H1 (cell line): ENCODE results near the gene SNX17. TPM values are rescaled to one million over a fixed set of nuclear protein-coding genes. Genes with fewer than 3 reads are reported as not detected.

Experiments
- CTCF ChIA-PET: fragments of 300-600 bp; sonication (Branson Sonifier 250); formaldehyde crosslinking; loops from one replicate; lab custom pipeline; 2021; ENCODE audit not compliant: partially characterized antibody; lab: Charles Lee
- POLR2A ChIA-PET: fragments of 300-600 bp; sonication (Branson Sonifier 250); formaldehyde crosslinking; loops from one replicate; lab custom pipeline; 2021; ENCODE audit warnings: inconsistent platforms; ENCODE audit not compliant: partially characterized antibody; lab: Charles Lee
- DNase-seq, 2 experiments: peaks; one replicate each; pipeline versions ENCODE4 v3.0.0 to v3.0.0-alpha.2; 2010 to 2022; ENCODE audit warnings: low spot score in 2 of 2, low read depth in 1 of 2, mixed read lengths in 1 of 2
- FAIRE-seq: peaks from 2 replicates; lab custom pipeline; 2011; peaks lifted over from hg19 to GRCh38; lab: Jason Lieb, UNC
- H2AFZ ChIP-seq: 2 replicates; pipeline ENCODE4 v1.8.1; 2012; ENCODE audit warnings: low read length, inconsistent platforms
- H2AK5ac ChIP-seq: 2 replicates; pipeline ENCODE4 v1.6.1; 2013; ENCODE audit warnings: low read depth, low read length
- H2BK120ac ChIP-seq: replicated peaks from 2 replicates; pipeline ENCODE3; 2013; ENCODE audit warnings: low read depth, low read length, inconsistent platforms
- H2BK12ac ChIP-seq: 2 replicates; pipeline ENCODE4 v1.6.1; 2013; ENCODE audit warnings: low read depth, low read length
- H2BK15ac ChIP-seq: 2 replicates; pipeline ENCODE4 v1.6.1; 2013; ENCODE audit warnings: low read length
- H2BK20ac ChIP-seq: 2 replicates; pipeline ENCODE4 v1.6.1; 2013; ENCODE audit warnings: low read length
- H2BK5ac ChIP-seq: 2 replicates; pipeline ENCODE4 v1.6.1; 2013; ENCODE audit warnings: low read depth, low read length
- H3K14ac ChIP-seq: 2 replicates; pipeline ENCODE4 v1.6.1; 2013; ENCODE audit warnings: inconsistent platforms; ENCODE audit not compliant: insufficient read length
- H3K18ac ChIP-seq: 2 replicates; pipeline ENCODE4 v1.6.1; 2013; ENCODE audit warnings: low read length; ENCODE audit errors: extremely low read depth
- H3K23ac ChIP-seq: 2 replicates; pipeline ENCODE4 v1.6.1; 2013; ENCODE audit warnings: inconsistent platforms; ENCODE audit not compliant: insufficient read length
- H3K23me2 ChIP-seq: 2 replicates; pipeline ENCODE4 v1.6.1; 2013; ENCODE audit warnings: low read depth, low read length
- H3K27ac ChIP-seq: 2 replicates; pipeline ENCODE4 v1.6.1; 2011; ENCODE audit warnings: low read depth, low read length, inconsistent platforms
- H3K27me3 ChIP-seq, 4 experiments: replicated peaks in 1 of 4; 1 replicate in 1 of 4; 2 replicates in 3 of 4; pipeline versions ENCODE4 v1.6.1 to v1.8.1; 2011 to 2013; ENCODE audit warnings: low read length in 3 of 4, mild to moderate bottlenecking in 3 of 4, inconsistent platforms in 2 of 4, mixed read lengths in 2 of 4, moderate library complexity in 1 of 4; ENCODE audit not compliant: control insufficient read depth in 3 of 4, insufficient read depth in 3 of 4; ENCODE audit errors: extremely low read depth in 1 of 4
- H3K36me3 ChIP-seq, 4 experiments: 2 replicates each; pipeline versions ENCODE4 v1.6.1 to v1.8.1; 2011 to 2013; ENCODE audit warnings: mild to moderate bottlenecking in 4 of 4, low read length in 3 of 4, moderate library complexity in 2 of 4, control low read depth in 1 of 4, inconsistent platforms in 1 of 4; ENCODE audit not compliant: insufficient read depth in 4 of 4, control insufficient read depth in 2 of 4
- H3K4ac ChIP-seq: replicated peaks from 2 replicates; pipeline ENCODE3; 2013; ENCODE audit warnings: low read length, low read depth, mixed read lengths, inconsistent platforms; ENCODE audit not compliant: insufficient read length
- H3K4me1 ChIP-seq, 4 experiments: replicated peaks in 1 of 4; 1 replicate in 1 of 4; 2 replicates in 3 of 4; pipeline versions ENCODE4 v1.6.1 to v1.8.1; 2011 to 2013; ENCODE audit warnings: low read length in 3 of 4, inconsistent platforms in 2 of 4, mixed read lengths in 1 of 4; ENCODE audit not compliant: insufficient read depth in 4 of 4, control insufficient read depth in 3 of 4
- H3K4me2 ChIP-seq, 2 experiments: 2 replicates each; pipeline versions ENCODE4 v1.6.1 to v1.8.1; 2011 to 2013; ENCODE audit warnings: low read depth in 2 of 2, low read length in 2 of 2, control low read depth in 1 of 2, inconsistent platforms in 1 of 2, mild to moderate bottlenecking in 1 of 2; ENCODE audit not compliant: insufficient read depth in 1 of 2
- H3K4me3 ChIP-seq, 4 experiments: fragments of 200-600, 300-600 bp in 1 of 4; sonication (generic), shearing (Covaris generic), sonication (Bioruptor Twin) in 1 of 4; 2 replicates each; pipeline versions ENCODE4 v1.5.1 to v1.8.1; 2011 to 2016; ENCODE audit warnings: low read length in 4 of 4, low read depth in 3 of 4, control low read depth in 2 of 4, inconsistent platforms in 2 of 4, mild to moderate bottlenecking in 2 of 4, mixed read lengths in 1 of 4, moderate library complexity in 1 of 4; ENCODE audit not compliant: insufficient read depth in 2 of 4; ENCODE audit errors: extremely low read depth in 1 of 4
- H3K56ac ChIP-seq: replicated peaks from 2 replicates; pipeline ENCODE3; 2013; ENCODE audit warnings: low read depth, mild to moderate bottlenecking, mixed read lengths, low read length, inconsistent platforms; ENCODE audit not compliant: insufficient read length
- H3K79me1 ChIP-seq: 2 replicates; pipeline ENCODE4 v1.6.1; 2013; ENCODE audit warnings: low read depth, low read length, control low read depth
- H3K79me2 ChIP-seq, 2 experiments: 2 replicates each; pipeline versions ENCODE4 v1.6.1 to v1.8.1; 2012 to 2013; ENCODE audit warnings: low read length in 2 of 2, mild to moderate bottlenecking in 2 of 2, inconsistent platforms in 1 of 2; ENCODE audit not compliant: insufficient read depth in 2 of 2, control insufficient read depth in 1 of 2
- H3K9ac ChIP-seq, 4 experiments: replicated peaks in 1 of 4; 1 replicate in 1 of 4; 2 replicates in 3 of 4; pipeline versions ENCODE4 v1.6.1 to v1.8.1; 2011 to 2013; ENCODE audit warnings: low read depth in 3 of 4, low read length in 3 of 4, control low read depth in 2 of 4, mild to moderate bottlenecking in 2 of 4, moderate library complexity in 2 of 4, inconsistent platforms in 1 of 4; ENCODE audit errors: extremely low read depth in 1 of 4
- H3K9me3 ChIP-seq, 2 experiments: 2 replicates each; pipeline versions ENCODE4 v1.6.1 to v1.8.1; 2012 to 2013; ENCODE audit warnings: mild to moderate bottlenecking in 2 of 2, moderate library complexity in 2 of 2, control low read depth in 1 of 2, inconsistent platforms in 1 of 2, low read depth in 1 of 2, low read length in 1 of 2, mixed read lengths in 1 of 2; ENCODE audit not compliant: insufficient read depth in 2 of 2
- H4K20me1 ChIP-seq, 2 experiments: replicated peaks in 1 of 2; 2 replicates each; pipeline versions ENCODE3 to v1.8.1; 2011 to 2013; ENCODE audit warnings: inconsistent platforms in 2 of 2, low read length in 2 of 2, mild to moderate bottlenecking in 1 of 2; ENCODE audit not compliant: insufficient read depth in 2 of 2, control insufficient read depth in 1 of 2
- H4K5ac ChIP-seq: 2 replicates; pipeline ENCODE4 v1.6.1; 2013; ENCODE audit warnings: low read length, low read depth, mixed read lengths, inconsistent platforms; ENCODE audit not compliant: insufficient read length
- H4K8ac ChIP-seq: 2 replicates; pipeline ENCODE4 v1.8.0; 2013; ENCODE audit warnings: mild to moderate bottlenecking, moderate library complexity, low read length, inconsistent platforms; ENCODE audit not compliant: insufficient read depth; ENCODE audit errors: extremely low read depth
- H4K91ac ChIP-seq: replicated peaks from 2 replicates; pipeline ENCODE3; 2013; ENCODE audit warnings: low read length, mixed read lengths, inconsistent platforms; ENCODE audit not compliant: insufficient read length
- BACH1 ChIP-seq: IDR thresholded peaks from 2 replicates; pipeline ENCODE4 v1.6.1; 2012; ENCODE audit warnings: low read length, improper control_type of control experiment
- CBX5 ChIP-seq: fragments of 300-800, 300-1000 bp; sonication (generic); IDR thresholded peaks from 2 replicates; pipeline ENCODE4 v1.7.1; 2016; ENCODE audit warnings: antibody characterized with exemption, low read length, low read depth
- HDAC6 ChIP-seq: IDR thresholded peaks from one replicate; pipeline ENCODE4 v1.7.1; 2012; ENCODE audit warnings: low read depth, mild to moderate bottlenecking, inconsistent platforms, low read length, moderate library complexity
- PHF8 ChIP-seq: fragments of 200-600 bp; sonication (generic); conservative IDR thresholded peaks from 2 replicates; pipeline ENCODE4 v1.7.1; 2012; ENCODE audit warnings: low read depth, mild to moderate bottlenecking, inconsistent platforms, low read length, moderate library complexity
- RAD21 ChIP-seq, 2 experiments: IDR thresholded peaks in 1 of 2; conservative IDR thresholded peaks in 1 of 2; 2 replicates each; pipeline ENCODE4 v1.6.1; 2011; ENCODE audit warnings: low read depth in 2 of 2, low read length in 2 of 2, improper control_type of control experiment in 1 of 2, inconsistent platforms in 1 of 2, mild to moderate bottlenecking in 1 of 2, moderate library complexity in 1 of 2
- RFX5 ChIP-seq: IDR thresholded peaks from 2 replicates; pipeline ENCODE4 v1.6.1; 2011; ENCODE audit warnings: low read depth, low read length, improper control_type of control experiment, borderline replicate concordance
- RXRA ChIP-seq: IDR thresholded peaks from 2 replicates; pipeline ENCODE4 v1.6.1; 2011; ENCODE audit warnings: low read depth, mild to moderate bottlenecking, low read length, moderate library complexity; ENCODE audit not compliant: insufficient read depth
- ZNF274 ChIP-seq: IDR thresholded peaks from 2 replicates; pipeline ENCODE4 v1.7.0; 2012; ENCODE audit warnings: low read length, borderline replicate concordance; ENCODE audit errors: extremely low read depth
- WGBS, 2 experiments: shearing (Covaris generic) in 1 of 2; methylation state at CpG; one replicate each; pipeline versions ENCODE4 v1.1.6 to v1.1.7; 2013 to 2015; ENCODE audit warnings: low lambda C conversion rate in 2 of 2, mixed read lengths in 2 of 2, inconsistent platforms in 1 of 2, low coverage in 1 of 2, missing lambda C conversion rate in 1 of 2; ENCODE audit not compliant: insufficient replicate concordance in 2 of 2, insufficient coverage in 1 of 2, insufficient read length in 1 of 2; ENCODE audit errors: extremely low coverage in 1 of 2, missing lambda C conversion rate in 1 of 2; 5-methylcytosine and 5-hydroxymethylcytosine counted together
- polyA plus RNA-seq, 7 experiments: library from polyadenylated mRNA; depleted of rRNA in 3 of 7; stranded (reverse) in 5 of 7; unstranded in 2 of 7; fragments of >200 nt in 5 of 7; fragments of 200-250 nt in 2 of 7; gene quantifications; 1 replicate in 5 of 7; 2 replicates in 1 of 7; 4 replicates in 1 of 7; pipeline versions ENCODE4 v1.2.1 to v1.2.3, GENCODE V29; 2011 to 2013; ENCODE audit warnings: missing spikeins in 2 of 7, mixed read lengths in 2 of 7
- total RNA-seq: library from RNA; stranded (reverse); fragmentation: NEBNext Ultra II Directional; extraction: Animal tissue kit (Norgen Biotek cat#: 25700); gene quantifications from 2 replicates; pipeline ENCODE4 v1.2.1, GENCODE V29; 2021
- TF ChIP-seq, protein P1 (sequence below): IDR thresholded peaks from 2 replicates; pipeline ENCODE4 v1.6.1; 2011; ENCODE audit warnings: low read length, improper control_type of control experiment

Gene SNX17
- total and polyA plus RNA-seq, 2 of the 8 experiments (the other 6 are each of a cell fraction or from before 2014, with no cell fraction given), result 54.9 to 66.2 TPM

DNA sequence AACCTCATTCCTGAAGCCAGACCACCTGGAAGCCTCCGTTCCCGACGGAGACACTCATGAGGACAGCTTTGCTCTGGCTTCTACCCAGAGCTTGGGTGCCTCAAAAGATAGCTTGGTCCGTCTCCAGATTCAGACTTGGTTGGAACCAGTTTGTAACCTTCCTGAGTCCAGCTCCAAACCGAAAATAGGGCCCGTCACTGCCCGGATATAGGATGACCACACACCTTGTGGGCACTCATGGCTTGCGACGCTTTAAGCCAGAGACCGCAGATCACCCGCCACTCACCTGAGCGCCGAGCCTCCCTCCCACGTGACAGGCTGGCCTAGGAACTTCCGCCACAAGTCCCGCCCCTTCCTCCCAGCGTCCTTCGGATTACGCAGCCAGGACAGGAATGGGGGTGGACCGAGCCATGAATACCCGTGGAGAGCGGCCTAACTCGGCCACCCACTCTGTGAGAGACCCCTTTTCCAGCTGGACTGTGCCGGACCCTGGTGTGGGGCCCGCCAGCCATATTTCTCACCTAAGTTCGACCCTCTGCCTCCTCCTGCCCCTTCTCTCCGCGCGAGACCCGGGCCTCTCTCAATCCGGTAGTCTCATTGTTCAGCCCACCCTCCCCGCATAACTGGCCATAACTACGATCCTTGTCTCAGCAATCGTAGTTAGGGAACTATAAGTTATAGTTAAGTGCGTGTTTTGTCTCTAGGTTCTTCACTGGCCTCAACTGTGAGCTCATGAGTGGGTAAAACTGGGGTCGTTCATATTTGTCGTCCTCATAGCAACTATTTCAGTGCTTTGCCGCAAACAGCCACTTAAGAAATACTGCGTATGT lies 47.4 kb upstream of the SNX17 start, which contains the start of gene MPV17:
Gene MPV17, minus strand, starts transcription at position 332 of the 830 bp plus-strand sequence. CDS start 580 bp downstream, outside the sequence.
- Histone ChIP-seq H4K20me1 (no peaks in the 10 kb centered on the region), H3K27ac (peak within 1 kb of the TSS; percentile 94), H3K23ac (no peak within 1 kb of the TSS), H2AFZ (0 out of 2 replicates have a peak within 1 kb of the TSS, but pooled peaks have one; percentile 54), H3K4me1 (peaks cover 0 to 10% (median 0%) of the 10 kb centered on the region in 4 experiments; a peak in 4 of 7 replicates), H4K8ac (peak within 1 kb of the TSS; percentile 95; the same call in 1 of the 2 replicates), H3K9ac (peak within 1 kb of the TSS; percentile 80 to 97 (median 93)), H3K4ac (peak within 1 kb of the TSS; percentile 30), H2BK20ac (no peak within 1 kb of the TSS), H3K14ac (no peak within 1 kb of the TSS), H2BK120ac (no peak within 1 kb of the TSS), H3K56ac (peak within 1 kb of the TSS; percentile 74), H3K27me3 (no peaks in the 10 kb centered on the region), H3K23me2 (peaks cover 7% of the 10 kb centered on the region), H3K79me1 (no peaks in the 10 kb centered on the region), H3K9me3 (no peaks in the 10 kb centered on the region), H3K36me3 (peaks cover 13 to 20% (median 17%) of the 10 kb centered on the region in 4 experiments), H2BK12ac (no peak within 1 kb of the TSS), H2BK5ac (peak within 1 kb of the TSS; percentile 92), H3K4me2 (peak within 1 kb of the TSS; percentile 96 to 97), H3K4me3 (peak within 1 kb of the TSS; percentile 85 to 99 (median 88)), H3K18ac (peak within 1 kb of the TSS; percentile 79), H2AK5ac (no peak within 1 kb of the TSS), H4K5ac (peak within 1 kb of the TSS; percentile 72), H3K79me2 (no peaks in the 10 kb centered on the region; a peak in 1 of 4 replicates), H2BK15ac (no peak within 1 kb of the TSS), H4K91ac (peak within 1 kb of the TSS; percentile 58)
- CTCF ChIA-PET, result interaction anchor here (0.6 to 10.3 kb wide), 13 partner anchors 12 to 103 kb away, joined by 3 to 128 read pairs (median 3); partner anchors contain the start of genes EIF2B4, SNX17 and UCN
- 2% methylated on average over 39 of the region's 39 CpGs; no CpG with 5 or more reads in 1 of the 2 experiments for WGBS, 2 experiments
- DNase-seq (peak; percentile 80 to 88), FAIRE-seq (no peak)
- POLR2A ChIA-PET, result interaction anchor here (0.5 to 9.4 kb wide), 31 partner anchors 8 to 360 kb away, joined by 3 to 105 read pairs (median 5); partner anchors contain the start of genes GTF3C2, TRIM54, UCN and ZNF513
- no peak for TF ChIP-seq ZNF274
- TF ChIP-seq HDAC6, result no peak
- no peak for TF ChIP-seq RFX5
- TF ChIP-seq PHF8, result peak; percentile 90
- no peak for TF ChIP-seq RAD21 (IDR thresholded peaks at IDR 0.05 in 1 of 2, conservative IDR thresholded peaks at IDR 0.05 in 1 of 2; ENCODE audit: low read depth in 2 of 2, low read length in 2 of 2)
- no peak for TF ChIP-seq RXRA
- TF ChIP-seq BACH1, result 0 out of 2 replicates have a peak, but pooled peaks have one; percentile 44
- no peak for TF ChIP-seq CBX5
- TF ChIP-seq, protein P1, sequence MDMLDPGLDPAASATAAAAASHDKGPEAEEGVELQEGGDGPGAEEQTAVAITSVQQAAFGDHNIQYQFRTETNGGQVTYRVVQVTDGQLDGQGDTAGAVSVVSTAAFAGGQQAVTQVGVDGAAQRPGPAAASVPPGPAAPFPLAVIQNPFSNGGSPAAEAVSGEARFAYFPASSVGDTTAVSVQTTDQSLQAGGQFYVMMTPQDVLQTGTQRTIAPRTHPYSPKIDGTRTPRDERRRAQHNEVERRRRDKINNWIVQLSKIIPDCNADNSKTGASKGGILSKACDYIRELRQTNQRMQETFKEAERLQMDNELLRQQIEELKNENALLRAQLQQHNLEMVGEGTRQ, result peak; percentile 93
